HG03045 (cell line): ENCODE results near the gene RAB43.
"Not testable (repeated sequence)": the region's sequence is repeated elsewhere in the genome, so short reads cannot be mapped to it uniquely, and the experiment has no call there.

Experiments used
- ATAC-seq: cut with Tn5 transposase; IDR thresholded peaks from one replicate; pipeline ENCODE4 v1.9.1; 2021; ENCODE audit warnings: mild to moderate bottlenecking, moderate library complexity; ENCODE audit not compliant: unreplicated experiment

RAB43 gene

GRCh38 chr3:129121792-129122411 is at the start of gene RAB43:
RAB43 (minus strand) TSS chr3:129121804; CDS start chr3:129121489, 315 bp downstream.
- ATAC-seq = peak; percentile 44

DNA sequence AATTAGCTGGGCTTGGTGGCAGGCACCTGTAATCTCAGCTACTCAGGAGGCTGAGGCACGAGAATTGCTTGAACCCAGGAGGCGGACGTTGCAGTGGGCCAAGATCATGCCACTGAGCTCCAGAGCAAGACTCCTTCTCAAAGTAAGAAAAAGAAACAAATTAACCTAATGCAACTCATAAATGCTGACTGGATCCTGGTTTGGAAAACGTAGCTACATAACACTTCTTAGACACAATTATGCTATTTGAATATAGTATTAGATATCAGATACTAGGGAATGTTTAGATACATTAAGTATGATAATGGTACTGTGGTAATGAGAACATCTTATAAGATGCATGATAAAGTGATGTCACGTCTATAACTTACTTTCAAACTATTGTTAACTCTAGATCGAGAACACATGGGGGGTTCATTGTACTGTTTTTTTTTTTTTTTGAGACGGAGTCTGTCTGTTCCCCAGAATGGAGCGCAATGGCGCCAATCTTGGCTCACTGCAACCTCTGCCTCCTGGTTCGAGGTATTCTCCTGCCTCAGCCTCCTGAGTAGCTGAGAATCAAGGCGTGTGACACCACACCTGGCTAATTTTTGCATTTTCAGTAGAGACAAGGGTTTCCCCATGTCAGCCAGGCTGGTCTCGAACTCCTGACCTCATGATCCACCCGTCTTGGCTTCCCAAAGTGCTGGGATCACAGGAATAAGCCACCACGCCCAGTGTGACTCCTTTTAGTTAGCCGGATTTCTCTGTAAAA is 45.2 kb upstream of the RAB43 start:
- ATAC-seq = no peak

DNA sequence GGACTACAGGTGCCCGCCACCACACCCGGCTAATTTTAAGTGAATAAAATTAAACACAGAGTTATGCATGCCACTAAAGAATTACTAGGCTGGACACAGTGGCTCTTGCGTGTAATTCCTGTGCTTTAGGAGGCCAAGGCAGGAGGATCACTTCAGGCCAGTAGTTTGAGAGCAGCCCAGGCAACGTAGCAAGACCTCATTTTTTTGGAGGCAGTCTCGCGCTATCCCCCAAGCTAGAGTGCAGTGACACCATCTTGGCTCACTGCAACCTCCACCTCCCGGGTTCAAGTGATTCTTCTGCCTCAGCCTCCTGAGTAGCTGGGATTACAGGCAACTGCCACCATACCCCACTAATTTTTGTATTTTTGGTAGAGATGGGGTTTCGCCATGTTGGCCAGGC is 44.0 kb upstream of the RAB43 start:
- ATAC-seq = not testable (repeated sequence)

GRCh38 chr3:129164500-129164899 is 42.9 kb upstream of the RAB43 start:
- no peak for ATAC-seq

DNA sequence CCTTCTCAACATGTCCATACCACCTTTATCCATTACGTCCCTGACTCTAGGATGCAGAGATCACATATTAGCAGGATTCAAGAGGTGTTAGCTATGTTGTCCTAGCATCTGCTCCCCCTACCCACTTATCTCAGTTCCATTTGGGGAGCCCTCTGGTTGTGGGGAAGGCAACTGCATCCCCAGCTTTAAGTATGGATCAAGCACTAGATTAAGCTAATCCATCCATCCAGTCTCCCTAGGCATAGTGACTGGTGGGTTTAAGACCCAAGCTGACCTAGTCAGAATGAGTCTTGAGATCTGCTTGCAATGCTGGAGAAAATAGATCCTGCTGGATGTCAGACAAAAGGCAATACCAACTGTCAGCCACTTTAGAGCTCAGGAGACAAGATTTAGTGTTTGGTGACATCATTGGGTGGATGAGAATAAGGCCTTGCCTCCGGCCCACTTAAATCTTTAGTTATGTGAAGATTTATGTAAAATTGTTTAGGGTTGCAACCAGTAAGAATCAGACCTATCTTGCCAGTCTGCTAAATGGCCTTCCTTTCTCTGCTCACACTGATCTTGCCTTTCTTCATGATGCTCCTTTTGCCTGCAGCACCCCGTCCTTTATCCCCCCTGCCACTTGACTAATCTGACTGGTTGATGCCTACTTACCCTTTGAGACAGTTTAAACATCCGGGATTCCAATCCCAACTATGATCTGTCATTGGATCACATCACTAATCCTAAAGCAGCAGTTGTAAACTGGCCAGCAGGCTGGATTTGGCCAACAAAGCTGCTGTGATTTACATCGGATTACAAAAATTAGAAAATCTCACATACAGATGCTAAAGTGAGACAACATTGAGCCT is 41.4 kb upstream of the RAB43 start:
- no peak for ATAC-seq

DNA sequence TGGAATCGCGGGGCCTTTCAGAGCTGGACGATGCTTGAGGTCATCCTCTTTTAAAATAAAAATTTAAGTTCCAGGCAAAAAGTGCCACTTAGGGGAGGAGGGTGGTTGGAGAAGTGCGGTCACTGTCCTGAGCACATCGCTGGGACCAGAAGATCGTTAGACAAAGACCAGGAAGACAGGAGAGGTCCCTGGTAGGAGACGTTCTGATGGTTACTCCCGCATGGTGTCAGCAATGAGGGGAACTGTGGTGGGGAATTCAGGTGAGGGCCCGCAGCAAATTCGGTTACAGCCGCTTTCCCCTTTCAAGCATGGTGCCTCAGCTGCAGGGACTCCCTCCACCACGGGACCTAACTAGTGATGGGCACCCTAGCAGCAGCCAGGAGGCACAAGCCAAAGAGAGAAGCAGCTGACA is 40.3 kb upstream of the RAB43 start:
- no peak for ATAC-seq

DNA sequence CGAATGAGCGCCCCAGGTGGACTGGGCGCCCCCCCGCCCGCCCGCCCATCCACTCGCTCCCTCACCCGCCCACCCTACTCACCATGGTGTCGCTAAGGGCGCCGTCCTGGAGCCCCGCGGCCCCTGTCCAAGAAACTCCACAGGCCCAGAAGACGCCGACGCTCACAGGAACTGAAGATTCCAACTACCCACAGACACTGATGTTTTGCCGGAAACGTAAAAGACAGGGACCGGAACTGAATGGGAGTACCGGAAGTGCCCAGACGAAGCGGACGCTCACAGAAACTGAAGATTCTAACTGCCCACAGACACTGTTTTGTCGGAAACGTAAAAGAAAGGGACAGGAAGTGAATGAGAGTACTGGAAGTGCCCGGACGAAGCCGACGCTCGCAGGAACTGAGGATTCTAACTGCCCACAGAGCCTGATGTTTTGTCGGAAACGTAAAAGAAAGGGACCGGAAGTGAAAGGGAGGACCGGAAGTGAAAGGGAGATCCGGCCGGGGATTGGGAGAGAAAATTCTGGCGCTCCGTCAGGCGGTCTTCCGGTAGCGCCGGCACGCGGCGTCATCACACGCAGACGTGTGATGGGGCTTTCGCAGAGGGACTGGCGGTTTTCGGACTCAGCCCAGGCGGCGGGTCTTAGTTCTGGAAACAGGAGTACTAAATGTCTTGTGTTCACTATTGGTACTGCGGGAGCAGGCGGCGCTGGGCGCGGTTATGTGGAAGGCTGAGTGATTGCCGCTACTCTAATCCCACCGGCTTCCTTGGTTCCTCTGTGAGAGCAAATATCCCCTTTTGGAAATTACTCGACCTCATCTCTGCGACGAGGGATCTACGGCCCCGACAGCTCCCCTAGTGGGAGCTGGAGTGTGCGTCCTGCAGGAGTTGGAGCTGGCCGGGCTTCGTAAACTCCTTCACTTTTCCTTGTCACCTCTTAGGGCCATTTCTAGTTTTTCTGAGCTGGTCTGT is 39.6 kb upstream of the RAB43 start, which contains the start of gene ISY1:
Gene ISY1, minus strand, starts transcription at position 173 of the 969 bp plus-strand sequence. Its CDS starts 88 bp downstream, at position 85.
- ATAC-seq = peak; percentile 82

DNA sequence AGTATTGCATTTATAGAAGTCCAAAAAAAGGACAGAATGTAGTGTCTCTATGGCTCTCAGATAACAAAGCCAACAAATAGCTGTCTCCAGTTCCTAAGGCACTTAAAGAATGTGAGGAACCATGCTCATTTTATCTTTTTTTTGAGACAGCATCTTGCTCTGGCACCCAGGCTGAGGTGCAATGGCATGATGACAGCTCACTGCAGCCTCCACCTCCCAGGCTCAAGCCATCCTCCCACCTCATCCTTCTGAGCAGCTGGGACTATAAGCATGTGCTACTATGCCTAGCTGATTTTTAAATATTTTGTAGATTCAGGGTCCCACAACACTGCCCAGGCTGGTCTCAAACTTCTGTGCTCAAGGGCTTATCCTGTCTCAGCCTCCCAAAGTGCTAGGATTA is 23.2 kb upstream of the RAB43 start:
- ATAC-seq = no peak

GRCh38 chr3:129141011-129141410 is 19.4 kb upstream of the RAB43 start:
- ATAC-seq = not testable (repeated sequence)

DNA sequence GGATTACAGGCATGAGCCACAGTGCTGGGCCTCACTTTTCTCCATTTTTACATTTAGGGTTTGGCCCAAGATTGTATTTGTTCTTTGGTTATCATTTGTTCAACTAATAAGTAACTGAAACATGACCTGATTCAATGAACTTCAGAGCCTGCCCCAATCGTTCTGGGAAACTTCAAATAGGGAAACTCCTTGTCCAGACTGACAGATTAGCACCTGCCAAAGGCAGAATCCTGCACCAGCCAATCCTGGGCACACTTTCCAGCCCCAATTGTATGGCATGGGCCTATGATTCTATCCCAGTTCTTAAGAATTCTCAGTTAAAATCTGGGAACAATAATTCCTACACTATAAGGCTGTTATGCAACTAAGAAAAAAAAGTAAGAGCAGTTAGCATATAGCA is 18.3 kb upstream of the RAB43 start:
- ATAC-seq = no peak

- ATAC-seq = not testable (repeated sequence)
Measured at GRCh38 chr3:129136275-129136674, 14.7 kb upstream of the RAB43 start.

GRCh38 chr3:129132097-129132866 is 10.7 kb upstream of the RAB43 start:
- no peak for ATAC-seq

GRCh38 chr3:129131465-129132088 is 10.0 kb upstream of the RAB43 start:
- no peak for ATAC-seq

- no peak for ATAC-seq
Measured at GRCh38 chr3:129130291-129130813, 8.7 kb upstream of the RAB43 start.

- ATAC-seq = no peak
Measured at GRCh38 chr3:129128357-129129155, 7.0 kb upstream of the RAB43 start.

DNA sequence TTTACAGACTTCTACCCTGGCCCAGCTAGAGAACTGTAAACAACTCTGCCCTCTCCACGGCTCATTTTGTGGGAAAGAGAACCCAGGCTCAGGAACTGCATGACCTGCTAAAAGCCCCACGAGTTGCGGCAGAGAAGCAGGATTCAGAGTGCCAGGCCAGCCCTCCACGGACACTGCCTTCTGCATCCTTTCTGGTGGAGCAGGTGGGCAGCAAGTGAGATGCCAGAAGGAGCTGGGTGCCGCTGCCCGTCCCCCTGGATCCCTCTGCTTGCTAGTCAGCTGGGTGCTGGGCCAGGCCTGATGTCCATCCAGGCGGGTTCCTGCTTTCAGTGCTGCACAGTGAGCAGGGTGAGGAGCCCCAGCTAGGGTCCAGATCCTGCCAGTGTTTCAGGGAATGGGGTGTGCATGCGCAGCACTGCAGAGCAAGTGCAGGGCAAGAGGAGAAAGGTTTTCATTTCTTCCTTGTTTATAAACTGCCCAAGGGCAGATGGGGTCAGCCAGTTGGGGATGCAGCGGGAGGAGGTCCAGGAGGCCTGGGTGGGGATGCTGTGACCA is 5.2 kb upstream of the RAB43 start:
- ATAC-seq = no peak

- ATAC-seq = no peak
Measured at GRCh38 chr3:129123314-129124060, 1.9 kb upstream of the RAB43 start.
